Osteocyte (in vitro differentiated cells): ENCODE results near the gene ASTN2. TPM values are rescaled to one million over a fixed set of nuclear protein-coding genes. Genes with fewer than 3 reads are reported as not detected.

ENCODE experiments used
- DNase-seq: peaks from one replicate; pipeline ENCODE4 v3.0.0; 2021; ENCODE audit warnings: mixed read lengths; ENCODE audit not compliant: unreplicated experiment; ENCODE audit errors: extremely low spot score
- H3K27ac Mint-ChIP-seq: one replicate; pipeline ENCODE4 v1.8.0; 2021; ENCODE audit warnings: mild to moderate bottlenecking, mixed read lengths; ENCODE audit not compliant: unreplicated experiment
- H3K27me3 Mint-ChIP-seq: one replicate; pipeline ENCODE4 v1.8.0; 2021; ENCODE audit warnings: mixed read lengths; ENCODE audit not compliant: unreplicated experiment
- H3K36me3 Mint-ChIP-seq: one replicate; pipeline ENCODE4 v1.8.0; 2021; ENCODE audit warnings: mixed read lengths; ENCODE audit not compliant: unreplicated experiment
- H3K4me1 Mint-ChIP-seq: one replicate; pipeline ENCODE4 v1.8.0; 2021; ENCODE audit warnings: mixed read lengths; ENCODE audit not compliant: unreplicated experiment
- H3K4me3 Mint-ChIP-seq: one replicate; pipeline ENCODE4 v1.8.0; 2021; ENCODE audit warnings: mild to moderate bottlenecking, moderate library complexity, mixed read lengths; ENCODE audit not compliant: unreplicated experiment
- H3K9me3 Mint-ChIP-seq: one replicate; pipeline ENCODE4 v1.8.0; 2021; ENCODE audit warnings: mixed read lengths; ENCODE audit not compliant: unreplicated experiment
- total RNA-seq: library from RNA; stranded (reverse); gene quantifications from 2 replicates; pipeline ENCODE4 v1.2.1, GENCODE V29; 2021
- TF ChIP-seq, protein P1 (sequence below): fragments of 200-600 bp; sonication (generic); IDR thresholded peaks from 2 replicates; pipeline ENCODE4 v1.5.0; 2021; ENCODE audit warnings: antibody characterized with exemption, mild to moderate bottlenecking, moderate library complexity

Gene ASTN2
- total RNA-seq, 1 donor from 2014 or later, result 2.3 TPM

DNA sequence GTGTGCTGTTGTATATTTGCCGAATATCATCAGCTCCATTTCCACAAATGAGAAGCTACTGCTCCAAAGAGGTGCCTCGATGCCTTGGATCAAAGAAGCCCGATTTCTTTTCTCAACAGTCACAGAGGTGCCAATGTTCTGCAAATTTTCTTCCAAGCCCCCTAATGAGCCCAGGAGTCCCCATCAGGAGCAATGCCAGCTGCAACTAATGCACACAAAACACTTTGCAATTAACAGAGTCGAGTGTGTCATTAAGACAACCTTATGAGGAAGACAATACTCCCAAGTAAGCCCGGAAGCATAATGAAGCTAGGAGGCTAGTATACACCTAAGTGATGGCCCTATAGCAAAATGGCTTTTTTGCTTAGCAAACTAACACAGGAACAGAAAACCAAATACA lies 480.7 kb downstream of the ASTN2 start:
- H3K36me3 Mint-ChIP-seq, result no peaks in the 10 kb centered on the region
- TF ChIP-seq, protein P1, sequence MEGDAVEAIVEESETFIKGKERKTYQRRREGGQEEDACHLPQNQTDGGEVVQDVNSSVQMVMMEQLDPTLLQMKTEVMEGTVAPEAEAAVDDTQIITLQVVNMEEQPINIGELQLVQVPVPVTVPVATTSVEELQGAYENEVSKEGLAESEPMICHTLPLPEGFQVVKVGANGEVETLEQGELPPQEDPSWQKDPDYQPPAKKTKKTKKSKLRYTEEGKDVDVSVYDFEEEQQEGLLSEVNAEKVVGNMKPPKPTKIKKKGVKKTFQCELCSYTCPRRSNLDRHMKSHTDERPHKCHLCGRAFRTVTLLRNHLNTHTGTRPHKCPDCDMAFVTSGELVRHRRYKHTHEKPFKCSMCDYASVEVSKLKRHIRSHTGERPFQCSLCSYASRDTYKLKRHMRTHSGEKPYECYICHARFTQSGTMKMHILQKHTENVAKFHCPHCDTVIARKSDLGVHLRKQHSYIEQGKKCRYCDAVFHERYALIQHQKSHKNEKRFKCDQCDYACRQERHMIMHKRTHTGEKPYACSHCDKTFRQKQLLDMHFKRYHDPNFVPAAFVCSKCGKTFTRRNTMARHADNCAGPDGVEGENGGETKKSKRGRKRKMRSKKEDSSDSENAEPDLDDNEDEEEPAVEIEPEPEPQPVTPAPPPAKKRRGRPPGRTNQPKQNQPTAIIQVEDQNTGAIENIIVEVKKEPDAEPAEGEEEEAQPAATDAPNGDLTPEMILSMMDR, result no peak
- H3K27ac Mint-ChIP-seq, result no peak overlapping the region
- no peak overlapping the region for H3K4me3 Mint-ChIP-seq
- H3K9me3 Mint-ChIP-seq, result peaks cover 4% of the 10 kb centered on the region
- no peak for DNase-seq
- H3K4me1 Mint-ChIP-seq, result no peaks in the 10 kb centered on the region
- H3K27me3 Mint-ChIP-seq, result peaks cover 3% of the 10 kb centered on the region

GRCh38 chr9:116933251-116933650 lies 481.6 kb downstream of the ASTN2 start:
- no peak for DNase-seq
- H3K4me3 Mint-ChIP-seq, result no peak overlapping the region
- peaks cover 4% of the 10 kb centered on the region for H3K9me3 Mint-ChIP-seq
- H3K27me3 Mint-ChIP-seq, result peaks cover 3% of the 10 kb centered on the region
- no peaks in the 10 kb centered on the region for H3K4me1 Mint-ChIP-seq
- no peaks in the 10 kb centered on the region for H3K36me3 Mint-ChIP-seq
- no peak overlapping the region for H3K27ac Mint-ChIP-seq
- TF ChIP-seq, protein P1, result no peak

DNA sequence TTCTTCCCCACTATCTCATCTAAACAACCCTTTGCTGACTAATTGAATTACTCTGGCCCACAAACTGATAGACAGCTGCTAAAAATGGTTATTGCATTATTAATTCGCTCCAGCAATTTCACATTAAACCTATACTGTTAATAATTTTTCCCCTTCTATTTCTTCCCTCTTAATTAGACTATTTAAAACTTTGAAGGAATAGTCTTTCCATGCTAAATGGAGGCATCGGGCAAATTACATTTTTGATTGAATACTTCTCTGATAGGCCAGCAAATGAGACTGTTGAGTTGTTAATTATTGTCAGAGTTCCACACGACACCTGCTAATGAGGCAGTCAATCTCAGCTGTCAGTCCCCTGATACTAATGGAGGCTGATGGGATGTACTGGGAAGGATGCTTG lies 485.2 kb downstream of the ASTN2 start:
- Mint-ChIP-seq H3K4me3 (no peak overlapping the region), H3K27ac (no peak overlapping the region), H3K9me3 (no peaks in the 10 kb centered on the region), H3K27me3 (peaks cover 3% of the 10 kb centered on the region), H3K36me3 (no peaks in the 10 kb centered on the region), H3K4me1 (no peaks in the 10 kb centered on the region)
- TF ChIP-seq, protein P1, result no peak
- no peak for DNase-seq

DNA sequence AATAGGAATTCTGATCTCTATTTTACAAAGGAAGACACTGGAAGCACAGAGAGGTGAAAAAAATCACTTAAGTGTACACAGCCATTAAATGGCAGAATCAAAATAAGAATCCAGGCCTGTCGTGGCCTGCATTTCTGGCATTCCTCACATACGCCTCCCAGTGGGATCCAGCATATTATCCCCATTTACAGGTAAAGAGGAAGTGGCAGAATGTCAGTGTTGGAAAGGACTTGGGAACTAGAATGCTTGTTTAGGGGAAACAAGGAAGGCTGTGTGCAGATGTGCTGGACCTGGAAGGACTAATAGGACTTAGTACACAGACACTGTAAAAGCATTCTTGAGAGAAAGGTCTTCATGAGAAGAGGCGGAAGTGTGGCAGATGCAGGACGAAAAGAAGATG lies 486.0 kb downstream of the ASTN2 start:
- Mint-ChIP-seq H3K4me3 (no peak overlapping the region), H3K27me3 (peaks cover 3% of the 10 kb centered on the region), H3K4me1 (no peaks in the 10 kb centered on the region), H3K27ac (no peak overlapping the region), H3K36me3 (no peaks in the 10 kb centered on the region), H3K9me3 (no peaks in the 10 kb centered on the region)
- DNase-seq, result no peak
- TF ChIP-seq, protein P1, result no peak

DNA sequence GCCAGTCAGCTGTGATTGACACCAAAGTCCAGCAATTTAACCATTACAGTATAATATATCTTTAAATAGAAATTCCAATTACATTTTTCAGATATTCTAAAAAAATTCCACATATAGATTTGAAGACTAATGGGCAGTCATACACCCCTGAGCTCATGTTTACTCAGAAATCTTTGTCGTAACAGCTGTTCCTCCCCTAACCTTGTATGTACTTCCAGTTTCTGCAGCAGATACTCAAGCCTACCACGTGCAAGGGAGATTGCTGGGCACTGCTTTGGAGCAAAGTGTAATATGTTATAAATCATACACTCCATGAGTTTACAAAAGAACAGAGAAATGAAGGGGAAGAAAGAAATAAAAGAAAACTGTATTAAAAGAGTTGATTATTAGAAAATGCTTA lies 486.6 kb downstream of the ASTN2 start:
- no peaks in the 10 kb centered on the region for H3K36me3 Mint-ChIP-seq
- TF ChIP-seq, protein P1, result no peak
- no peak for DNase-seq
- peaks cover 2% of the 10 kb centered on the region for H3K27me3 Mint-ChIP-seq
- no peaks in the 10 kb centered on the region for H3K4me1 Mint-ChIP-seq
- no peak overlapping the region for H3K27ac Mint-ChIP-seq
- no peak overlapping the region for H3K4me3 Mint-ChIP-seq
- H3K9me3 Mint-ChIP-seq, result no peaks in the 10 kb centered on the region
